Activated T-helper 2 cell treated with anti-CD3 and anti-CD28 coated beads, Interferon-gamma antibody, Interleukin-2, Interleukin-4, amounts not matched to agents 10 μg/mL and 5 μg/mL and 100 μg/mL, durations not matched to agents 14 hours and 24 hours and 36 hours (primary cell): ENCODE data around the gene CMTM3. TPM values are rescaled to one million over a fixed set of nuclear protein-coding genes. Genes with fewer than 3 reads are reported as not detected.

Source experiments
- DNase-seq: peaks from one replicate; pipeline ENCODE4 v3.0.0; 2021; ENCODE audit warnings: low spot score
- H3K27ac Mint-ChIP-seq: one replicate; pipeline ENCODE4 v1.8.0; 2021; ENCODE audit warnings: mixed read lengths
- H3K27me3 Mint-ChIP-seq: one replicate; pipeline ENCODE4 v1.8.0; 2021; ENCODE audit warnings: low read depth, mixed read lengths
- H3K36me3 Mint-ChIP-seq: one replicate; pipeline ENCODE4 v1.8.0; 2021; ENCODE audit warnings: low read depth, mixed read lengths
- H3K4me1 Mint-ChIP-seq: one replicate; pipeline ENCODE4 v1.8.0; 2021; ENCODE audit warnings: low read depth, mixed read lengths
- H3K4me3 Mint-ChIP-seq: one replicate; pipeline ENCODE4 v1.8.0; 2021; ENCODE audit warnings: low read depth, mild to moderate bottlenecking, moderate library complexity, mixed read lengths
- H3K9me3 Mint-ChIP-seq: one replicate; pipeline ENCODE4 v1.8.0; 2021; ENCODE audit warnings: mixed read lengths
- intact Hi-C: fragments of 100-400 bp; cut with micrococcal nuclease; formaldehyde crosslinking; loops from one replicate; pipeline ENCODE4 v1.15.1; 2023
- total RNA-seq: library from RNA; stranded (reverse); gene quantifications from 2 replicates; pipeline ENCODE4 v1.2.3, GENCODE V29; 2022

The CMTM3 gene
- total RNA-seq, 1 donor from 2014 or later: 96.4 TPM

GRCh38 chr16:66572356-66572755, 32.1 kb upstream of the CMTM3 start:
- intact Hi-C loops: no loop called here
- H3K9me3 Mint-ChIP-seq: no peaks in the 10 kb centered on the region
- H3K27me3 Mint-ChIP-seq: peaks cover 2% of the 10 kb centered on the region
- no peak for DNase-seq
- peaks cover 36% of the 10 kb centered on the region for H3K36me3 Mint-ChIP-seq
- H3K27ac Mint-ChIP-seq: no peak overlapping the region
- H3K4me3 Mint-ChIP-seq: no peak overlapping the region
- H3K4me1 Mint-ChIP-seq: peaks cover 13% of the 10 kb centered on the region

GRCh38 chr16:66574081-66574480, 30.4 kb upstream of the CMTM3 start:
- Mint-ChIP-seq H3K36me3 (peaks cover 35% of the 10 kb centered on the region), H3K4me3 (no peak overlapping the region), H3K27ac (no peak overlapping the region), H3K27me3 (peaks cover 13% of the 10 kb centered on the region), H3K9me3 (no peaks in the 10 kb centered on the region), H3K4me1 (peaks cover 10% of the 10 kb centered on the region)
- DNase-seq: no peak
- intact Hi-C loops: no loop called here

DNA sequence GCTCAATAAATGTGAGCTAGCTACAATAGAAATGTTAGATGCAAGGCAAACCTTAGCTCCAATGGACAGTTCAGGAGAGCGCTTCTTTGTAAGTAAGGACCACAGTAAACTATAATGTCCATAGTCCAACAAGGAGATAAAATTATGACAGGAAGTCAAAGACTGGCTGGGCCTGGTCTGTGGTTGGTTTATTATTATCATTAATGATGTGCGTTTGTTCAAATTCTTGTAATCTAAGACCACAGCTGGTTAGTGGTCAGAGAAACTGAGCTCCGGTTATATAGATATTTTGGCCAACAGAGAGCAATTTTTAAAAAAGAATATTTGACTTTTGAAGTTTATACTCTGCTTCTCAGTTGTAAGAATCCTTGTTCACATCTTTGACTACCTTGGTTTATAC, 30.0 kb upstream of the CMTM3 start:
- Mint-ChIP-seq H3K36me3 (peaks cover 34% of the 10 kb centered on the region), H3K27ac (no peak overlapping the region), H3K9me3 (no peaks in the 10 kb centered on the region), H3K4me3 (no peak overlapping the region), H3K4me1 (peaks cover 7% of the 10 kb centered on the region), H3K27me3 (peaks cover 15% of the 10 kb centered on the region)
- intact Hi-C loops: no loop called here
- no peak for DNase-seq

DNA sequence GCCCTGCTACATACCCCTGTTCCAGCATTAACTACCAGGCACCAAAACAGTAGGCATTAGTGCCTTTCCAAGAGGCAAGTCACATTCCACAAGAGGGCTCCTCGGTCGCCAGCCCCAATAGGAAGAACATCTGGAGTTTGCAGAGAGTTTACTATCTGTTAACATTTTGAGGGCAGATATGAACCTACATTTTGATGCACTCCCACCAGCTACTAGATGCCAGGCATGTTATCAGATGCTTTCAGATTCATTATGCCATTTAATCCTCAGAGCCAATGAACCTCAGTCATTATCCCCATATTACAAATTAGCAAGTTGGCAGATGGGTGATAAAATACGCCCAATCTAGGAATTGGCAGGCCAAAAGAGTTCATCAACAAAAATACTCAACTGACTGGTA, 29.4 kb upstream of the CMTM3 start:
- no peaks in the 10 kb centered on the region for H3K9me3 Mint-ChIP-seq
- DNase-seq: no peak

DNA sequence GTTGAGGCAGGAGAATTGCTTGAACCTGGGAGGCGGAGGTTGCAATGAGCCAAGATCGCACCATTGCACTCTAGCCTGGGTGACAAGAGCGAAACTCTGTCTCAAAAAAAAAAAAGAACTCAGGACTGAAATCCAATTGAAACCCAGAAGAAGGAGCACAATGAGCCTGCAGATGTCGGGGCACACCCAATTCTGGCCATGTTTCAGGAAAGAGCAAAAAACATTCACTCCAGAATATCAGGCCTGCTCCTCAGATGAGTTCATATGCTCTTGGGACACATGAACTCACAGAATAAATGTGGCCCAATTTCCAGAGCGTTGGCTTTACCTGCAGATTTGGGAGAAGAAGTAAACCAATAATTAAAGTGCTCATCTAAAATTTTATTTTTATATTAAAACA, 28.2 kb upstream of the CMTM3 start:
- Mint-ChIP-seq H3K27ac (no peak overlapping the region), H3K27me3 (peaks cover 23% of the 10 kb centered on the region), H3K36me3 (peaks cover 32% of the 10 kb centered on the region), H3K4me3 (no peak overlapping the region), H3K9me3 (no peaks in the 10 kb centered on the region), H3K4me1 (peaks cover 7% of the 10 kb centered on the region)
- intact Hi-C loops: no loop called here
- DNase-seq: no peak

More for the DNA sequence above, 29.4 kb upstream of the CMTM3 start:
- Mint-ChIP-seq H3K27ac (no peak overlapping the region), H3K27me3 (peaks cover 21% of the 10 kb centered on the region), H3K4me3 (no peak overlapping the region), H3K36me3 (peaks cover 34% of the 10 kb centered on the region), H3K4me1 (peaks cover 7% of the 10 kb centered on the region)
- intact Hi-C loops: no loop called here

DNA sequence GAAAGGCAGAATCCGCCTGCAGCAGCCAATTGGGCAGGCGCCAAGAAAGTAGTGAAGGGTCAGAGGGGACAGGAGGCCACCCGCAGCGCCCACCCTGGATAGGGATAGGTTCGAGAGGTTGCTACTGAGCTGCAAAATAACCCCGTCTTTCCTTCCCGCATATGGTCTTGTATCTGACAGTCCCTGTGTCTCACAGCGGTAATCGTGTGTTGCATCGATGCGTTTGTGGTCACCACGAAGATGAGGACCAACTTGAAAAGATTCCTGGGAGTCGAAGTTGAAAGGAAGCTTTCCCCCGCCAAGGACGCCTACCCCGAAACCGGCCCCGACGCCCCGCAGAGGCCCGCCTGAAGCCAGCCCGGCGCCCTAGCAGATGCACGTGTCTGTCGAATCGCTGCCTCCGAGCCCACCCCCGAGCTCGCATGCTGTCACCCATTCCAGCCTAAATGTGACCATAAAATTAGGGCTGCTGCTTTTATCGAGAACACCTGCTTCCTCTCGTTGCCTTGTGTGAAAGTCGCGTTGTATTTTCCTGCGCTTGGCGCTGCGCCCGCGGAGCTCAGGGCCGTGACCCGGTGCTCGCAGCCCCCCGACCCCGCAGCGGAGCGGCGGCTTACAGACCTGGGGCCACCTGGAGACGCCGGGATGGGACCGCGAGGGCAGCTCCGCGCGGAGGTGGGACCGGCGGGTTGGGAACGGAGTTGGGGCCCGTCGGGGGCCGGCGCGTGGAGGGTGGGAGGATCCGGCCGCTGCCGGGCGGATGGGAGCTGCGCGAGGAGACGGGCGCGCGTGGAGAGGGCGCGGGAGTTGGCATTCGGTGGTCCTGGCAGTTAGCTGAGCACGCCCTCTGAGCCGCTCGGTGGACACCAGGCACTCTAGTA, 25.6 kb upstream of the CMTM3 start, which contains the start of gene CMTM2:
Gene CMTM2 (plus strand): TSS at position 813 of the 881 bp plus-strand sequence. CDS start 145 bp downstream, outside the sequence.
- H3K4me3 Mint-ChIP-seq: no peak within 1 kb of the TSS
- H3K27me3 Mint-ChIP-seq: peaks cover 23% of the 10 kb centered on the region

GRCh38 chr16:66580605-66581209, 23.8 kb upstream of the CMTM3 start:
- intact Hi-C loops: no loop called here
- Mint-ChIP-seq H3K4me1 (peaks cover 6% of the 10 kb centered on the region), H3K4me3 (no peak overlapping the region), H3K9me3 (no peaks in the 10 kb centered on the region), H3K36me3 (peaks cover 23% of the 10 kb centered on the region), H3K27ac (no peak overlapping the region), H3K27me3 (peaks cover 23% of the 10 kb centered on the region)
- no peak for DNase-seq

More for the DNA sequence above, 25.6 kb upstream of the CMTM3 start, which contains the start of gene CMTM2:
- peaks cover 23% of the 10 kb centered on the region for H3K36me3 Mint-ChIP-seq
- H3K27ac Mint-ChIP-seq: no peak within 1 kb of the TSS
- peaks cover 6% of the 10 kb centered on the region for H3K4me1 Mint-ChIP-seq
- H3K9me3 Mint-ChIP-seq: no peaks in the 10 kb centered on the region
- intact Hi-C loops: no loop called here
- no peak for DNase-seq

DNA sequence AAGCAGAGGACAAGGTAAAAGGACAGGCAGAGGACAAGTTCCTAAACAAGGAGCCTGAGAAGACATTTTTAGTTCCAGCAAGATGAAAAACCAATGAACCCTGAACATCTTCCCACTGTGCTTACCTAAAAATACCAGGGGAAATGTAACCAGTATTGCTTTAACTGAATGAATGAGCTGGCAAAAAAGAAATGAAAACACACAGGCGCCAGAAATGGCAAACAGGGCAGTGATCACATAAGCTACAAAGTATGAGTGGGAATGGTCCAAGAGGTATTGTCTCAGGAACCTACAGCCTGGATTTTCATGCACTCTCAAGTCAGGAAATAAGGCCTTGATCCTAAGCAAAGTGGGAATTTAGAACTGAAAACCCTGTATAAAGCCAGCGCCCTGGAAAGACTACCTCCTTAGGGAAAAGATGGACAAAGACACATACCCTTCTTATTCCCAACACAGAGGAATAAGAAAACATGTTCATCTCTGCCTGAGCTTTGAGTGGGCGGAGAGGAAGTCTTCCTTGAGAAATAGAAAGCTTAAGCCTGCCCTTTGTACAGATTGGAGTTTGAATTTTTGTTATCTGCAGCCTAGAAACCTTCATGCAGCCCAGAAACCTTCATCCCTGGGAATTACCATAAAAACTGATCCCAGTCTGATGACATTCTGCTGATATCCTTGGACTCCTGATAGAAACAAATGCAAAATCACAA, 23.1 kb upstream of the CMTM3 start:
- Mint-ChIP-seq H3K27ac (no peak overlapping the region), H3K9me3 (no peaks in the 10 kb centered on the region), H3K36me3 (peaks cover 23% of the 10 kb centered on the region), H3K4me3 (no peak overlapping the region), H3K27me3 (peaks cover 23% of the 10 kb centered on the region), H3K4me1 (peaks cover 6% of the 10 kb centered on the region)
- no peak for DNase-seq
- intact Hi-C loops: no loop called here

DNA sequence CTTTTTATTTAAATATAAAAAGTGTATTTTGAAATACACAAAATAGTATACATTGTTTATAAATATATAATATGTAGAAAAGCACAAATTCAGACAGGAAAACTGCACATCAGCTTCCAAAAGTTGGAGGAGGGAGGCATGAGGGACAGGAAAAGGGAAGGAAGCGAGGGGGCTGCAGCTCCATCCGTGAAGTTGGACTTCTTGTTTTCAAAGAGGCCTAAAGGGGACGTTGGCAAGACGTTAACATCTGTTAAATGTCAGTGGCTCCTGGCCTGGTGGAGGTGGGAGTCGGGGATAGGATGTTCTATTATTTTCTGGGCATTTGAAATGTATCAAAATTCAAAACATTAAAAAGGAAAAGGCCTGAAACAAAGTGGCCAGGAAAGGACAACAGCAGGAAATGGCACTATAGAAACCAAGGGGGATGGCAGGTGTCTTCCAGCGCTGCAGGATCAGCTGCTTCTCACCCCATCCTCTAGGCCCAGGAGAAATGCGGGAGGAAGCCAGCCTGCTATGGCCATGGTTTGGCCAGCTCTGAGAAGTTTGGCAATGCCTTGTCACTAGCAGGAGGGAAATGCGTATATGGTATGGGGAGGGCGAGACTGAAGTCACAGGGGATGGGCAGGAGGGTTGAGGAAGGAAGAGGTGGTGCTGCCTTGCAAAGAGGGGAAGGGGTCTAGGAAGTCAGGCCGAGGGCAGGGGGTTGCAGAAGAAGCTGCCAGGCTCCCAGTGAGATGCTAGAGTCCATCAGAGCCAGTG, 18.8 kb upstream of the CMTM3 start:
- Mint-ChIP-seq H3K4me1 (peaks cover 29% of the 10 kb centered on the region), H3K4me3 (no peak overlapping the region), H3K36me3 (peaks cover 5% of the 10 kb centered on the region), H3K27ac (no peak overlapping the region), H3K9me3 (no peaks in the 10 kb centered on the region), H3K27me3 (no peaks in the 10 kb centered on the region)
- intact Hi-C loops: no loop called here
- no peak for DNase-seq

DNA sequence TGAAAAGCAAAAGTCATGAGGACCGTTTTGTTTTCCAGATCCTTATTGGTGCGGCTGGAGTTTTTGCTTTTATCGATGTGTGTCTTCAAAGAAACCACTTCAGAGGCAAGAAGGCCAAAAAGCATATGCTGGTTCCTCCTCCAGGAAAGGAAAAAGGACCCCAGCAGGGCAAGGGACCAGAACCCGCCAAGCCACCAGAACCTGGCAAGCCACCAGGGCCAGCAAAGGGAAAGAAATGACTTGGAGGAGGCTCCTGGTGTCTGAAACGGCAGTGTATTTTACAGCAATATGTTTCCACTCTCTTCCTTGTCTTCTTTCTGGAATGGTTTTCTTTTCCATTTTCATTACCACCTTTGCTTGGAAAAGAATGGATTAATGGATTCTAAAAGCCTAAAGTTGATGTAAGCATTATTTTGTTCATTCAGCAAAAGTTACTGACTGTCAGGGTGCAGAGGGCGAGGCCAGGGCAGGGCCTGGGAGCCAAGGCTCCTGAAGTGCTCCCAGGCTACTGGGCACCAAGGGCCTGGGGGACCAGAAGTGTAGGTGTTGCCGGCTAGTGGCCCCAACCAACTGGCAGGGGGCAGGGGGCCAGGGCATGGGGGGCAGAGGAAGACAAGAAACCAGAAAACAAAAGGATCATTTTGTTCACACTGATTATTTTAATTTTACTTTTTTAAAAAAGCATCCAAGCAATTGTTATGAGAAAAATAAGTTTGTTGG, 16.5 kb upstream of the CMTM3 start:
- Mint-ChIP-seq H3K9me3 (no peaks in the 10 kb centered on the region), H3K36me3 (no peaks in the 10 kb centered on the region), H3K27me3 (no peaks in the 10 kb centered on the region), H3K27ac (no peak overlapping the region), H3K4me3 (no peak overlapping the region), H3K4me1 (peaks cover 32% of the 10 kb centered on the region)
- intact Hi-C loops: loop anchor here (2.0 kb wide), 2 partner anchors 25 to 71 kb away; no protein-coding TSS in a partner anchor
- no peak for DNase-seq

DNA sequence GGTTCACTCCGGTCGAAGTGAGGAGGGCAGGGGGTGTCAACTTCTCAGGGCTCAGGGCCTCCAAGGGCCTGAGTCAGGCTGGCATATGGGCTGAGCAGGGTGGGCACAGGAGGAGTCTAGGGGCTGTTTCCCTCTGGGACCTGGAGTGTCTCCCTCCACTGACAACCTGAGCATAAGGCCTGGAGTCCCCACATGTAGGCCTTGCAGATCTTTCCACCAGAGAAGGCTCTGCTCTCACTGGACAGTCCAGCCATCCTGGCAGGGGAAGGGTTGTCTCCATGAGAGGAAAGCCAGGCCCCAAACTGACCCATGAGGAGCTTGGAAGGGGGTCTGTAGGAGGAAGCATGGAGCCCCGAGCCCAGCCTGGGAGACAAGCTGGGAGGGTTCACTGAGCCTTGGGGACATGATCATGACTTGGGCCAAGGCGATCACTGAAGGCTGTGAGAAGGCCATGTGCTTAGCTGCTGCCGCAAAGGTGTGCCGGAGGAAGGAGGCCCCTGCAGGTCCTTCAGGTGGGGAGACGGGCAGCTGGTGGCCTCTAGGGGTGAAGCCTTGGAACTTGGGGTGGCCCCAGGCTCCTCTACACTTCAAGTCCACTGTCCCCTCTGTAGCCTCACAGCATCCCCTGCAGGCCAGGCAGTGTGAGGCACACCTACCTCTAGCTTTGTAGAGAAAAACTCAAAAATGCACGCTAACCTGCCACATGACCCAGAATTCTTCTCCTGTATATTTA, 15.4 kb upstream of the CMTM3 start:
- peak; percentile 55 for DNase-seq
- H3K4me1 Mint-ChIP-seq: peaks cover 35% of the 10 kb centered on the region
- no peaks in the 10 kb centered on the region for H3K27me3 Mint-ChIP-seq
- no peaks in the 10 kb centered on the region for H3K9me3 Mint-ChIP-seq
- H3K27ac Mint-ChIP-seq: peak overlapping the region; percentile 59
- H3K4me3 Mint-ChIP-seq: peak overlapping the region; percentile 72
- H3K36me3 Mint-ChIP-seq: no peaks in the 10 kb centered on the region
- intact Hi-C loops: loop anchor here (1.0 to 2.0 kb wide), 3 partner anchors 26 to 111 kb away; no protein-coding TSS in a partner anchor
